GM21529 (cell line): ENCODE data around the gene KCNQ1OT1.

Experiments used
- ATAC-seq: cut with Tn5 transposase; IDR thresholded peaks from one replicate; pipeline ENCODE4 v1.9.1; 2021; ENCODE audit not compliant: unreplicated experiment

KCNQ1OT1 gene

DNA sequence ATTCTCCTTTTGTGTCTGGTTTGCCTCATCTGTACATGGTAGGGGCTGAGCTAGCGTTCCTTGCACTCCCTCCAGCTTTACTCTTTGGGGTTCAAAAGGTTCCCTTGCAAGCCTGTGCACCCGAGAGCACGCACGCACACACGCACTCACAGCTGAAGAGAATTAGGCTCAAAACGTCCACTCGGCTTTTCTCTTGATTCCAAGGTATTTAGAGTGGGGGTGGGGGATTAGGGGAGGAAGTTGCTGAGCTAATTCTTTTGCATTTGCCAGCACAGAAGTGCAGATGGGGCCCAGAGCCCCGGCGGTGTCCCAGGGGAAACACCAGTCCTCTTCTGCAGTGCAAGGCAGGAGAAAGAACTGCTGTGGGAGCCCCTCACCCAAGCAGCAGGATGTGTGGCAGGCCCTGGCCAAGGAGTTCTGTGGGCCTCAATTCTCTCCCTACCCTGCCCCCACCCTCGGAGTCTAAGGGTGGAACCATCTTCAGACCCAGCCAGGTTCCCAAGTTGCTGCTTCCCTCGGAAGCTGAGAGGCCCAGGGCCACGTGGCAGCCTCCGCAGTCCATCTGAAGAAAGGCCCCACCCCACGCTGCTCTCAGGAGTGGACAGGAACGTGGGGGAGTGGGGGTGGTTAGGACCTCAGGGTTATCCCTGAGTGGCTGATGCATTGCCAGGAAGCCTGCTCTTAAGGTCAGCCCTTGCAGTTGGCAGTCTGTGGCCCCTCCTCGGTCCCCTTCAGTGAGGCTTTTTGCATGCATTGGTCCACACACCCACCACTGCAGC lies 3.8 kb upstream of the KCNQ1OT1 start:
- no peak for ATAC-seq

GRCh38 chr11:2702771-2703362 lies 3.1 kb upstream of the KCNQ1OT1 start:
- ATAC-seq = no peak

GRCh38 chr11:2701898-2702434 lies 2.2 kb upstream of the KCNQ1OT1 start:
- no peak for ATAC-seq

- no peak for ATAC-seq
Observed at GRCh38 chr11:2701230-2701629, 1.4 kb upstream of the KCNQ1OT1 start.

DNA sequence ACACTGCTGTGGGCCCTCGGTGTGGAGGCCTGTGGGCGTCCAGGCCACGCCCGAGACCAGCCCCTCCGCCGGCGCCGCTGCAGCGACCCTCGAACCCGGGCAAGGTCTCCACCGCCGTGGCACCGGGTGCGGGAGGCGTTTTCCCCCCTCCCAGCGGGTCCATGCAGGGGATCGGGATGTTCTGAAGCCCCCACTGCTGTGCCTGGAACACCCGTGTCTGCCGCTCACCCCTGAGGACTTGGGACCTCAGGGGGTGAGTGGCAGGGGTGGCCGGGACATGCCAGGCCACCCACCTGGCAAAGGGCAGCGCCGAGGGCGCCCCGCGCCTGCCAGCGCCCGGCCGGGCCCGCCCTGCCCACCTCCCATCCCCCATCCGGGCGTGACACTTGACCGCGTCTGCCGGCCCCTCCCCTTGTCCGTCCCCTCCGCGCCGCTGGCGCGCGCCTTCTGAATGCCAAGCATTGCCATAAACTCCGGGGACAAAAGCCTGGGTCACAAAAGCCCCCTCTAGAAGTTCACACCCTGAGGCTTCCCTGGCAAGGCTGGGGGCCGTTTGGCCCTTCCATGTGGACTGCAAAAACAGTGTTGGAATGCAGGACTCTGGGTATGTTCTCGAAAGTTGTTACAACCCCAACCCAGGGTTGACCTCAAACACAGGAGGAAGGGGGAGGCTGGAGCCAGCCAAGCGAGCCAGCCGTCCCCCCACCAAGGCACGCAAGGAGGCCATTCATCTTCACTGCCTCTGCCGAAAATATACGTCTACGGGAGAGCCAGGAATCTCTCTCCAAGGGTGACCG lies 819 bp upstream of the KCNQ1OT1 start:
- ATAC-seq = peak; percentile 51

DNA sequence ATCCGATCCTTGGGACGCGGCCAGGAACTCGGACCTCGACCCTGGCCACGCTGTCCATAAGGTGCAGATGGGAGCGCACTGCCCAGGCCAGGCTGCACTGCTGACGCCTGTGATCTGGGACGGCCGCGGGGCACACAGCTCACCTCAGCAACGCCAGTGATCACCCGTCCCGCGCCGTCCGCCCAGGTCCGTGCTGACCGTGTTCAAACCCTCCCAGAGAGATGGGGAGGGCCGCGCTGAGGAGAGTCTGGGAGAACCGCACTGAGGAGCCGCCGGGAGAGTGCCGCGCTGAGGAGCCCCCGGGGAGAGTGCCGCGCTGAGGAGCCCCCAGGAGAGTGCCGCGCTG lies 636 bp downstream of the KCNQ1OT1 start:
- ATAC-seq = no peak

GRCh38 chr11:2698386-2699184 lies 1.2 kb downstream of the KCNQ1OT1 start:
- no peak for ATAC-seq

DNA sequence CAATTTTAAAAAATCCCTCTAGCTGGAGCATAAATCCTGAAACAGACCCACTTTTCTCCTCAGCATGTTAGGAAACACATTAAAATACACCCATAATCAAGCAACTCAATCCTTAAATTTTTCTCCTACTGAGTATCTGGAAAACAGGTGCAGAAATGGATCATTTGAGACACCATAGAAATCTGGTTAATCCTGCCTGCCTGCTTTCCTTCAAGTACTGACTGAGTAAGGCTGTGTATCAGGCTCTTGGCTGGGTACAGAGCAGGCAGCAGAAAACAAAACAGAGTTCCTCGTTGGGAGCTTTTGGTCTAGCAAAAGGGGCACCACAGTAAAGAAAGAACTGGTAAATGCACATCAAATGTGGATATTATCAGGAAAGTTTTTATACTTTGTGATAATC lies 1.9 kb downstream of the KCNQ1OT1 start:
- ATAC-seq = no peak

- no peak for ATAC-seq
Observed at GRCh38 chr11:2696455-2696854, 3.3 kb downstream of the KCNQ1OT1 start.

GRCh38 chr11:2694995-2695939 lies 4.5 kb downstream of the KCNQ1OT1 start:
- no peak for ATAC-seq

DNA sequence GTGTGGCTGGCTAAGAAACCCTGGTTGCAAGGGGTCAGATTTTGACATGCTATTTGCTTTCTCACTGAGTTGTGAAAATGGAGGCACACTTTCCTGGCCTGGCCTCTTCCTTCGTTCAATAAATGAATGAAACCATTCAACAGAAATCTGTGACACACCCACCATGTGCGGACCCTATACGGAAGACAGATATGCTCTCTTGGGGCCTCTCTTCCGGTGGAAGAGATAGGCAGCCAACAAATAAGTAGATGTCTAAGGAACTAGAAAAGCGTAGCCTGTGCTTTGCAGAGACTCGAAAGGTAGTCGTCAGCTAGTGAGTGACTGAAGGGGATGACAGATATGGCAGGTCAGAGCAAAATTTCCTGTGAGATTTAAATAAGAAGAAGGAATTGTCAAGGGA lies 5.3 kb downstream of the KCNQ1OT1 start:
- no peak for ATAC-seq

DNA sequence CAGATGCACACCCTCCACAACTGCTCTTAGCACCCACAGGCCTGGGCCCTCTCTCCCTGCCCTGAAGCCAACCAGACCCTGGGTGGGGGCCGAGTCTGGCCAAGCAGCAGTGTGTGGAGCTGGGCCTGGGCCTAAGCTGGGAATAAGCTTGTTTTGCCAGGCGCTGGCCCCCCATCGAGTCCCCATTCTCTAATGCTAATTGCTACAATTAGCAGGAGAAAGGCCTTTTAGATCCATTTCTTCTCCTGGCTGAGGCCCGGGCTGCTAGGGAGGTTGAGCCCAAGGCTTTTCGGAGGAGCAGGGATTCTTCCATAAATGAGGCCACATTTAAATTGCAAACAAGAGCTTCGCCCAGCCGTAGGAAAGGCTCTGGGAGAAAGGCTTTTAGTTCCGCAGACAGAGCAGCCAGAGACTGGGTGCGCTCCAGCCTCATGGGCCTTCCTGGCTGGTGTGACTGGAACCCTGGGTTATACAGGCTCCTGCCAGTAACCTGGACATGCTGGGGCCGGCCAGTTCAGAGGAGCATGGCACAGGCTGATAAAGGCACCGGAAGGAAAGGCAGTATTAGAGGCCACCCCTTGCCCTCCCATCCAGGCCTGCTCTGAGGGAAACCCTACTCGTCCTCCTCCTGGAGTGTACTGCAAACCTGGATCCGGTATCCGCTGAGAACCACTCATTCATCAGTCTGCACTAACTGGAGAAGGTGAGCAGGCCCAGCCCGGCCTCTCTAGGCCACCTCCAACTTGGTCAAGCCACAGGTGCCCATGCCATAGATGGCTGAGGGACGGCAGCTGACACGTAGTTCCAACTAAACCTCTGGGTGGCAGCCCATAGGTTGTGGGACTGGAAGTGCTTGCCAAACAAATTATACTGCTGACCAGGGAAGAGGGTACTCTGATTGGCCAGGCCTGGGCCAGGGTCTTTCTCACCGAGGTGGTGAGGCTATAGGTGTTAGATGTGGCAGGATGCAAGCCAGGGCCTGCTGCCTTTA lies 6.2 kb downstream of the KCNQ1OT1 start:
- no peak for ATAC-seq

DNA sequence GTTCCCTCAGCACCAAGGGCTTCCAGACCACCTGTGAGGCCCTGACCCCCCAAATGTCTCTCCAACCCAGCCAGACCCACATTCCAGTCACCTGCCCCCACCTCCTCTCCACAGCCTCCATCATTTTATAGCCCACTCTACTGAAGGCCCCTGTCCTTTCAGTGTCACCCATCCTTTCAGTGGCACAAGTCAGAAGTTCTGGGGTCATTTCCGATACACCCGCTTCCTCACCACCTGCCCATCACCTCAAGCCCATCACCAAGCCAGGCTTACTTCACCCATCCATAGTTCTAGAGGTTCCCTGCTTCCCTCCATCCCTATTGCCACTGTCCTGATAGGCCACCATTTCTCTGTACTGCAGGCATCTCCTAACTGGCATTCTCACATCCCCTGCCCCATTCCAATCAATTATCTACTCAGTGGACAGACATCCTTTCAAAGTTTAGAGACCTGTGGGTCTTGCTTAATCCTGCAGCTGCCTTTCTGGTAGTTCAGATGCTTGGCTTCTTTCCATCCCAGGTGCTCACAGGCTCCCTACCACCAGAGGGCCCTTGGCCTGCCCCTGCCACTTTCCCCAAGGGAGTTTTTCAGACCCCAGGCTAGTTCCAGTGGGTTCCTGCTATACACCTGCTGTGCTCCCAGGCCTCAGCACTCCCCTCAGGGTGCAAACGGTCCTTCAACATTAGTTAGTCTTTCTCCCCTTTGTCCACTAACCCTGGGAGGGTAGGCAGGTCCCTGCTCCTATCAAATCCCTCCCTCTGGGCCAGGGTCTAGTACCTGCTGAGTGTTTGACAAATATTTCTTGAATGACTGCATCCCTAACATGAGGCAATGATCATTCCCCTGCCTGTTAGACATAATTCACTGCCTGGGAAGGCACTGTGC lies 7.6 kb downstream of the KCNQ1OT1 start:
- ATAC-seq = no peak

DNA sequence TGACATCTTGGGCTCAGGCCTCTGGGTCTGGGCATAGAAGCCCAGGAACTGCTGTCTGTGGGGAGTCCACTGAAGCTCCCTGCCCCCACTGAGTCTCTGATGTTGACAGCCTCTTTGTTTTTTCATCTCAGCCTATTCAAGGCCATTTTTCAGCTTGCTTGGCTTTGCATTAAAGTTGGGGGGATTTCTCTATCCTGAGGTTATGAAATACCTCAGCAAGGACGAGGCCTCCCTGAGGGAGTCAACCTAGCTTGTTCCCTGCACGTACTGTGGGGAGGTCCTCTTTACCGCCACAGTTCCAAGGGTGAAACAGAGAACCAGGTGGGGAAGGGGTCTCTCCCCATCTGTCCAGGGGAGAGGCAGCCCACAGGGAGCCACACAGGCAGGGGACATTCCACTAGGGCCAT lies 8.4 kb downstream of the KCNQ1OT1 start:
- ATAC-seq = no peak

DNA sequence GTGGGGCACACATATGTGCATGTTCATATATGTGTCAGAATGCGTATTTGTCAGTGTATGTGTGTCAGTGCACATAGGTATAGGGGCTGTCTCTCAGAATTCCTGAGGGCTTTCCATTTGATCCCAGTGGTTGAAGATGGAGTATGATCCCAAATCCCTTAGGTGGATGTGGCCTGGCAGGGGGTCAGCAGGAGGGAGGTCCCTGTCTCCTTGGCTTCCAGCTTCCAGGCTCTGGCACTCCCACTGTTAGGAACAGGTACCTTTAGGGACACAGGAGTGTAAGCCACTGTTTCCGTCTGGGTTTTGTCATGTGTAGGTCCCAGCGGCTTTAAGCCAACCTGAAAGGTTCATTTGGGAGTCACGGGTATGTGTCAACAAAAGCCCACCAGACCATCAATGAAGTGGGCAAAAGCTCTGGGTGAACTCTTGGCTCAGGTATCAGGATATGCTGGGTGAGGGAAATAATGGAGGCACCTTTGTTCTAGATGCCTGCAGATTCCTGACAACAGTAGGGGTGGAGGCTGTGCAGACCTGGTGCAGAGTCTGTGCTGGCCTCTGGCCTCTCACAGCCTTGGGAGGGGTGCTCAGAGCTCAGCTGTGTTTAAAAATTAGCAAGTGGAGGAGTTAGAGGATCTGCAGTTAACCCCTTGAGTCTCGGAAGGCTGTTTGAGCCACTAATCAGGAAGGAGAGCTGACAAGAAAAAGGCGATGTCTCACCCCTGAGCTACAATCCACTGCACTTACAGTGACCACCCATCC lies 9.0 kb downstream of the KCNQ1OT1 start:
- ATAC-seq = no peak

GRCh38 chr11:2689651-2690575 lies 9.9 kb downstream of the KCNQ1OT1 start:
- ATAC-seq = no peak
